ENCODE data around the gene LANCL2.
"Not testable (repeated sequence)": the region's sequence is repeated elsewhere in the genome, so short reads cannot be mapped to it uniquely, and the experiment has no call there.

Gene LANCL2

DNA sequence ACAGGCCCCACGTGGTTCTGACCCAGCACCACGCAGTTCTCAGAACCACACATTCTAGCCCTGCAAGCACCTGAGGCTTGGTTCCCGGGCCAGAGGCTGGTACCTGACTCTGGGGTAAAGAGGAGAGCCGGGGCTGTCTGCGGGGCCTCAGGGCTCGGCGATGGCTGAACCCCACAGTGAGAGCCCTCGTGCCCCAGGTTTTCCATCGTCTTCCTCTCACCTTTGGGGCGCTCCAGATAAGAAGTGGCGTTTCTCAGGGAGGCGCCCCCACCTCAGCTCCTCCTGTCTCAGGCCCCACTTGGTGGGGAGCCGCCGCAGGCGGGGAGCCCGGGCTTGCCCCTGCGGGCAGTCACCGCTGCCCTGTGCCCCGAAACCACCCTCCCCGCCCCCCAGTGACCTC, 2.2 kb upstream of the LANCL2 start:
- DNase-seq = no peak

DNA sequence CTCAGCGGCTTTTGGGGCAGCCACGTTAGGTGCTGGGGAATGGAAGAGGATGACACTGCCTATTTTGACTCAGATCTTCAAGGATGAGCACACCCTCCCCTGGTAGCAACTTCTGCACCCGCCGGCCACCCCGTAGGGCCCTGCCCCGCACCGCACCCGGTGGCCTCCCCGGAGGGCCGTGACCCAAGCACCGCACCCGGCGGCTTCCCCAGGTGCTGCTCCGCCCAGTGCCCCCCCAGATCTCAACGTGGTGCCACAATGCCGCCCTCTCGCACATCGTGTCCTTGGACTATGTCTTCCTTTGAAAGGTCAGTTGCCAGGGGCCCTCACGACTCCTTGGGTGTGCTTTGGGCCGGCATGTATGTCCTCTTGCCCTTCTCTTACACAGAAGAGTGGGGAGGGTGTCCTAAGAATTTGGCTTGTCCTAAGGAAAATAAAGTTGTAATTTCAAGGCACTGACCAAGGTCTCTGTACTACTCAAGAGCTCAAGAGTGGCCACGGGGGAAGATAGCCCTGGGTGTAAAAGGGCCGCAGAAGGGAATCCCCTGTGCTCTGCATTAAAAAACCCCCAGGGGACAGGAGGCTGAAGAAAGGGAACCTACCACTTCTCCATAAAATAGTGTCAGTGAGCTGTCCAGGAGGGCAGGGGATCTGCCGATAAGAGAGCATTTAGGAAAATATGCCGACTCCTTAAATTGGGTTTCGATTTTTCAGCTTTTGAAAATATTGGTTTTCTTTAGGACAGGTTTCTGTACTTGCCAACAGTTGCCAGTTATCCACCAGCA, 1.6 kb upstream of the LANCL2 start:
- no peak for DNase-seq

DNA sequence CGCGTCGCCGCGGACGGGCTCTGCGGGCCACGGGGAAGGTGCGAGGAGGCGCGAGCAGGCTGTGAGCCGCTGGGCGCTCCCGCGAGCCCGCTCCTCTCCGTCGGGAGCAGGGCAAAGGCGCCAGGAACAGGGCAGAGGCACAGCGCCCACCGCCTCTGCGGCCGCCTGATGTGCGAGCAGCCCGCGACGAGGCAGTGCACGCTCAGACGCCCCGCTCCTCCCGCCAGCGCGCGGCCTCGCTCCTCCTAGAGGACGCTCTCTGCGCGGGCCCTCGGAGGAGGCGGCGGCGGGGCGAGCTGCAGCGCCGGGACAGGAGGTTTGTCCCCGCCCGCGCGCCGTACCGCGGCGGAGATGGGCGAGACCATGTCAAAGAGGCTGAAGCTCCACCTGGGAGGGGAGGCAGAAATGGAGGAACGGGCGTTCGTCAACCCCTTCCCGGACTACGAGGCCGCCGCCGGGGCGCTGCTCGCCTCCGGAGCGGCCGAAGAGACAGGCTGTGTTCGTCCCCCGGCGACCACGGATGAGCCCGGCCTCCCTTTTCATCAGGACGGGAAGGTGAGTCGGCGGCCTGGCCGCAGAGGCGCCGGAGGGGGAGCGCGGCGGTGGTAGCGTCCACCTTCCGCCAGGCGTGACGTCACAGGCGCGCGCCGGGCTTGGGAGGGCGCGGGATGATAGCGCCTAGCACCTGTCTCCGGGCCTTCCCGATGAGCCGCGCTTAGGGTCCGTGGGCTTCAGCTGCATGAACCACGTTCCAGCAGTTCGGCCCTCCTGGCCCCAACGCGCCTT, 731 bp downstream of the LANCL2 start:
- DNase-seq = peak; percentile 90

- peak; percentile 11 for DNase-seq
Observed at GRCh38 chr7:55366461-55367070, 1.4 kb downstream of the LANCL2 start.

DNA sequence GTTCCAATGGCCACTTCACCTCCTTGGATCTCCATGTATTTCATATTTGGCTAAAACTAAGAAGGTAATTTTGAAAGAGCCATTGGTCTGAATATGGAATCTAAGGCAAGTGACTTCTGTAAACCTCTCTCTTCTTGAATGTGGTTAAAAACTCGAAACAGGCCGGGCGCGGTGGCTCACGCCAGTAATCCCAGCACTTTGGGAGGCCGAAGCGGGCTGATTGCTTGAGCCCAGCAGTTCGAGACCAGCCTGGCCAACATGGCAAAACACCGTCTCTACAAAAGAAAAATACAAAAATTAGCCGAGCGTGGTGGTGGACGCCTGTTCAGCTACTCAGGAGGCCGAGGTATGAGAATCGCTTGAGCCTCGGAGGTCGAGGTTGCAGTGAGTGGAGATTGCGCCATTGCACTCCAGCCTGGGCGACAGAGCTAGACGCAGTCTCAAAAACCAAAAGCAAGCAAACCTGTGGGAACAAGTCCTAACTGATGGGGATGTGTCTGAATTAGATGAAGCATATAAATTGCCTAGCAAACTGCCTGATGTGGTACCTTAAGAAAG, 2.2 kb downstream of the LANCL2 start:
- DNase-seq = no peak

DNA sequence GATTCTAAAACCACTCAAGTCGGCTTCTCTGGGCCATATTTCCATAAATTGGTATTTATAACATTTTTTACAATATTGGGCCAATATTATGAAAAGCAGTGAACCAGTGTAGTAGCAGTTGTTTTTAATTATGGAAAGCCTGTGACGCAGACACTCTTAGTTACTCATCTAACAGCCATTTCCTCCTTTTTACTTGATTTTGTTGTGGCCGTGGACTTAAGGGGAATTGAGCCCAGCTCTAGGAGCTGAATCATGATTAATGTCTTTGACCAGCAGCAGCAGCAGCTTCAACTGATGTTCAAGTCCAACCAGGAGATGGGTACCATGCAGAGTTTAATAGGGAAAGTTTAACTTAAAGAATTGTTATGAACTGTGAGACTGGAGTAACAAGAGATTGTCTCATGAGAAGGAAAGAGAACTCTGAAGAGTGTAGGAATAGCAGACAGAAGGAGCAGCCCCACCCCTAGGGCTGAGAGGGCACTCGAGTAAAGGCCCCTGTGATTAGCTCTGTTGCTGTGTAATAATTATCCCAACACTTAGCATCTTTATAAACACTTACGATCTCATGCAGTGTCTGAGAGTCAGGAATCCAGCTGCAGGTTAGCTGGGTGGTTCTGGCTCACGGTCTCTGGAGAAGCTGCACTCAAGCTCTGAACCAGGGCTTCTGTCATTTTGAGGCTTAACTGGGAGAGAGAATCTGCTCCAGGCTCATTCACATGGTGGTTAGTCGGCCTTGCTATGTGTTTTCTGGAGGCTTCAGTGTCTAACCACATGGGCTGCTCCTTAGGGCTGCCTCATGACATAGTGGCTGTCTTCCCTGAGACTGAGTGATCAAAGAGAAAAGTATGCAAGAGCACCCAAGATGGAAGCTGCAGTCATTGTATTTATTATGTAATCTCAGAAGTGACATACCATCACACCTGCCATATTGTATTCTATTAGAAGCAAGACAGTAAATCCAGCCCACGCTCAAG, 4.6 kb downstream of the LANCL2 start:
- DNase-seq = no peak

DNA sequence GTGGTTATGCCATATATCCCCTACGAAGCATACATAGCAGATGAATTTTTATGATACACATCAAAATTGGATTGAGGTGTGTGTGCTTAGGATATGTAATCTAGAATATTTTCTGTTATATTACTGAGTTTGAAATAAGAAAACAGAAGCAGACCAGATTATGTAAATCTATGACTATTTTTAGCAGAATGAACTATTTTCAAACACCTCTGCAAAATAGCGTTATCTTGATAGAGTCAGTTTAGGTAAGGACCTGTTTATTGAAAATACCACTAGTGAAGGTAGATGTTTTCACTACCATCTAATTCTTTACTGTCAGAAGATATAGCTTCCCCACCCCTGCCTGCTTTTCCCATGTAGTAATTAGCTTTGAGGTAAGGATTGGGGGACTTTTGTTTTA, 9.1 kb downstream of the LANCL2 start:
- DNase-seq = no peak

- no peak for DNase-seq
Observed at GRCh38 chr7:55375237-55375636, 10.1 kb downstream of the LANCL2 start.

DNA sequence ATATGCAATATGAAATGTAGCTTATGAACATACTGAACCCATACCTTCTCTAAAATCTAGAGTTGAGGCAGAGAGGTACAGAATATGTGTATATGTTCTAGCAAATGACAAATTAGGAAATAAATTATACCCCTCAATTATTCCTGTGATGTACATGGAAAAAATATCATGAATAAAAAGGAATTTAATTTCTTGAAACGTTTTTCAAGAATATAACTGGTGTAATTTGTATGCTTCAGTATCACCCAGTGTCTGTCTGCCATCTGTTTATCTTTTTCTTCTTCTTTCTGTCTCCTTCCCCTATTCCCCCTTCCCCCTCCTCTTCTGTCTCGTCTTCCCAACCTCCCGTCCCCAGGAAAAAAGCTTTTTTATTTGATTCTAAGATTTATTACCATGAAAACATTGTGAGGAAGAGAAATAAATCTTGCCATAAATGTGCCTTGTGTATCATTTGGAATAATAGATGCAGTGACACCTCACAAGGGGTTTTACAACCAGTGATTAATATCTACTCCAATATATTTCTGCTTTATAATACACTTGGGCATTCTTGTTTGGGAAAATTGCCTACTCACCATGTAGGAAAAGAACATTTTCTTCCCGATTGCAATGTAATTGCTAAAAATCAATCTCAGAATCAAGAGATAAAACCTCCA, 12.2 kb downstream of the LANCL2 start:
- no peak for DNase-seq

DNA sequence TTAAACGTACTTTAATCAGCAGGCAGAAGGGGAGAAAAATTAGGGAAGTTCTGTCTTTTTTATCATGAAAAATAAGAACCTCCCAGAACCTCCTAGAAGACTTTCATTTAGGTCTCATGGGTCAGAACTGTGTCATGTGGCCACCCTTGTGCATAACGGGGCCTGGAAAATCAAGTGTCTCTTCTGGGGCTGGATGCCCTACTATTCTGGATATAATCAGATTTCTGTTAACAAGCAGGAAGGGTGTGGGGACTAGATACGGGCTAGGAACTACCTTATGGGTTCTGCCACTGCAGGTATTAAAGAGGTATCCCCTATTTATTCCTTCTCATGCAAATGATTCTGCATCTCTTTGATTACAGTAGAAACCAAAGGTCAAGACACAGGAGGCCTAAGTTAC, 14.1 kb downstream of the LANCL2 start:
- no peak for DNase-seq

DNA sequence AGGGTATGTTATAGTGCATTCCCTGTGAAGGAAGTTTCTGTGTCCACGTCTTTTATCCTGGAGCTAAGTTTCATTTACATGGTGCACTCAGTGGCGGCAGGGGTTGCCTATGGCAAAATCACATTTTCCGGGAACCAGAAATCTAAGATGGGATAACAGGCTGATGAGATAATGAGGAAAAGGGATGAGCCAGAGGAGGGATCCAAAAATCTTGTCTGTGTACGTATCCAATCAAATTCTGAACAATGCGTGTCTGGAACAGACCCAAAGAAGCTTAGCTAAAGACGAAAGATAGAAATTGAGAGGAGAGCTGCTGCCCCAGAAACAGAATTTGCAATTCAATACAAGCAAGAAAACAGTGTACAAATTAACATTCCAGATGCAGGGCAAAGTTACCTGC, 16.1 kb downstream of the LANCL2 start:
- no peak for DNase-seq

GRCh38 chr7:55381696-55382095, 16.6 kb downstream of the LANCL2 start:
- no peak for DNase-seq

GRCh38 chr7:55382251-55382650, 17.1 kb downstream of the LANCL2 start:
- no peak for DNase-seq

DNA sequence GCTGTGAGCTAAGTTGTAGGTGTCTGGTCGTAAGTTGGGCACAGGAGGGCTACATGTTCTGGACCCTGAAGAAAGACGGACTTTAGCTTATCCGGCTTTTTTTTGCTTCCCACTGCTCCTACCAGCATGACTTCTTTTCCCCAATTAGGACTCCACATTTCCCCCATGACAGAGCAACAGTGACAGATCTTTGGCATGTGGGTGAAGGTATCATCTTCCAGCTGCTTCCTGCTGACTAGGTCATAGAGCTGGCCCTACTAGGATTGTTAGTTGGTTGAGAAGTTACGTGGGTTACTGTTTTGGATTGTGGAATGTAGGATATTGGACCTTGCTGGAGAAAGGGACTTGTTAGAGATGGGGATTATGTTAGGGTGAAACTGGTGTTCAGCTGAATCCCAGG, 21.4 kb downstream of the LANCL2 start:
- no peak for DNase-seq

- DNase-seq = no peak
Observed at GRCh38 chr7:55387062-55387965, 22.2 kb downstream of the LANCL2 start.

- no peak for DNase-seq
Observed at GRCh38 chr7:55396233-55396785, 31.2 kb downstream of the LANCL2 start.

GRCh38 chr7:55397617-55398016, 32.5 kb downstream of the LANCL2 start:
- DNase-seq = no peak

DNA sequence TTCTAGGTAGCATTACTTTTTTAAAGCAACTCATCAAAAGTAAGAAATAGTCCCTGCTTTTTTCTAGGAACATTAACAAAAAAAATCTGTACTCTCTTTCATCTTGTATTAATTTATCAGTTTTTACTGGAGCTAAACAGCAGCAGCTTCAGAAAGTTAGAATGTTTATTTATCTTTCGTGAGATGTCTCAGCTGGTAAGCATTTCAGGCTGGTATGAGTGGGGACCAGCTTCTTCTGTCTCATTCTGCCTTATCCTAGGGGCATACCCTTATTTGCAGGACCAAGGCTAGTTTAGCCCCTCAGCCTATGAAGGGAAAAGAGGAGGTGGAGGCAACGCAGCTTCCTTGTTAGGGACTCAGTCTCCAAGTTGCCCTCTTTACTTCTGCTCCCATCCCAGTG, 35.1 kb downstream of the LANCL2 start:
- DNase-seq = no peak

DNA sequence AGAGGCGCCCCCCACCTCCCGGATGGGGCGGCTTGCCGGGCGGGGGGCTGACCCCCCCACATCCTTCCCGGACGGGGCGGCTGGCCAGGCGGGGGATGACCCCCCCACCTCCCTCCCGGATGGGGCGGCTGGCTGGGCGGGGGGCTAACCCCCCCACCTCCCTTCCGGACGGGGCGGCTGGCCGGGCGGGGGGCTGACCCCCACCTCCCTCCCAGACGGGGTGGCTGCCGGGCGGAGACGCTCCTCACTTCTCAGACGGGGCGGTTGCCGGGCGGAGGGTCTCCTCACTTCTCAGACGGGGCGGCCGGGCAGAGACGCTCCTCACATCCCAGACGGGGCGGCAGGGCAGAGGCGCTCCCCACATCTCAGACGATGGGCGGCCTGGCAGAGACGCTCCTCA, 37.4 kb downstream of the LANCL2 start:
- not testable (repeated sequence) for DNase-seq

- peak; percentile 17 for DNase-seq
Observed at GRCh38 chr7:55405856-55406541, 40.9 kb downstream of the LANCL2 start.
